Measurements from ENCODE around the gene PAPPA. TPM values are rescaled to one million over a fixed set of nuclear protein-coding genes. Genes with fewer than 3 reads are reported as not detected.

PAPPA gene
- total and polyA plus RNA-seq, 9 of the 15 experiments (the other 6 are each of a cell fraction or from before 2014, with no cell fraction given), result 0.06 to 0.18 (median 0.11) TPM

GRCh38 chr9:116350213-116350612, 196.6 kb downstream of the PAPPA start:
- in situ Hi-C loops (cut with MboI), result no loop called here
- H3K27me3 ChIP-seq (ENCODE audit: control insufficient read depth in 2 of 2, insufficient read depth in 2 of 2, low read length in 2 of 2), result no peaks in the 10 kb centered on the region
- no TSS peak for BruUV-seq (replicated peaks)

More at GRCh38 chr9:116350213-116350612, 196.6 kb downstream of the PAPPA start:
- TF ChIP-seq EHMT2 (IDR thresholded peaks at IDR 0.05) (peak; percentile 91), AFF1 (IDR thresholded peaks at IDR 0.05; ENCODE audit: low read depth in 1 of 2, partially characterized antibody in 2 of 2) (peak in 1 of 2 experiments; percentile 27), MIER1 (IDR thresholded peaks at IDR 0.05; ENCODE audit: low read depth) (peak; percentile 81), TAF9B (IDR thresholded peaks at IDR 0.05; ENCODE audit: partially characterized antibody) (no peak), REST (IDR thresholded peaks at IDR 0.05; ENCODE audit: borderline replicate concordance) (peak; percentile 97), REST (CRISPR knock-in tag; IDR thresholded peaks at IDR 0.05; ENCODE audit: low read depth) (peak; percentile 89)
- DNase-seq (ENCODE audit: extremely low read depth in 1 of 4, low spot score in 3 of 4) (no peak), ATAC-seq (peak; percentile 56; the same call in 1 of the 3 replicates), FAIRE-seq (no peak)
- Histone ChIP-seq H3K4me2 (ENCODE audit: insufficient read depth, low read length) (no peak overlapping the region), H4K20me1 (replicated peaks; ENCODE audit: control insufficient read depth, insufficient read depth, low read length) (no peaks in the 10 kb centered on the region), H2AFZ (ENCODE audit: low read depth, low read length) (no peak overlapping the region), H3K9me1 (ENCODE audit: control insufficient read depth, insufficient read depth, low read length) (no peaks in the 10 kb centered on the region), H3K9ac (ENCODE audit: insufficient read depth in 1 of 2, low read depth in 2 of 2, low read length in 2 of 2) (no peak overlapping the region), H3K9me3 (replicated peaks; ENCODE audit: control insufficient read depth, insufficient read depth, low read depth, low read length) (no peaks in the 10 kb centered on the region), H3K36me3 (ENCODE audit: control insufficient read depth, insufficient read depth, low read length) (no peaks in the 10 kb centered on the region), H3K4me3 (no peak overlapping the region), H3K4me1 (replicated peaks in 1 of 2; ENCODE audit: control insufficient read depth in 2 of 2, insufficient read depth in 2 of 2, low read length in 2 of 2) (peaks cover 5 to 16% of the 10 kb centered on the region in 2 experiments; a peak in 4 of 5 replicates), H3K27ac (ENCODE audit: extremely low read depth, low read depth, low read length) (no peak overlapping the region), H3K79me2 (ENCODE audit: control insufficient read depth, insufficient read depth, low read length) (no peaks in the 10 kb centered on the region)
- intact Hi-C loops (cut with micrococcal nuclease), result no loop called here
- WGBS (ENCODE audit: insufficient coverage, low coverage, missing lambda C conversion rate), result 0% methylated on average over 2 of the region's 2 CpGs
- CTCF ChIA-PET (ENCODE audit: low intra/inter-chr PET ratio), result no interaction called here
- POLR2A ChIA-PET, result no interaction called here
